ENCODE measurements around the gene NDUFS8. TPM values are rescaled to one million over a fixed set of nuclear protein-coding genes. Genes with fewer than 3 reads are reported as not detected.

Gene NDUFS8
- total RNA-seq, 1 experiment from 2014 or later = 214 TPM

DNA sequence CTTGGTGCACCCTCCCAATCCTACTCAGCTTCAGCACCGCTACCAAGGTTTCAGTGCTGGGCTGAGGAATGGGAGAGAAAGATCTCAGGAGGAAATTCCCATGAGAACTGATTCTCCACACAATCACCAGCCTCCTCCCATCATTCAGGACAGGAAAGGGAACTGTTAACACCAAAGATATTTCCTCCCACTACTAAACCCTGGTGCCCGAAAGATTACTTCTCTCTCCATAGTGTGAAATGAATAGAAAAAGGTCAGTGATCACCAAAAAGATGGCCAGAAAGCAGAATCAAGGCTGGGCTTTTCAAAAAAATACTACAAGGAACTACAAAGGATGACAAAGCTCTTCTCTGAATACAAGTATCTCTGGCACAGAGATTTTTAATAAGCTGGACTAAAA, 34.4 kb downstream of the NDUFS8 start:
- Histone ChIP-seq H4K20me1 (ENCODE audit: control insufficient read depth, insufficient read depth, insufficient read length) (no peaks in the 10 kb centered on the region), H3K4me2 (ENCODE audit: insufficient read depth, insufficient read length, low read length) (no peak overlapping the region), H3K9ac (ENCODE audit: extremely low read depth, insufficient read length, low read length) (no peak overlapping the region), H3K56ac (ENCODE audit: insufficient read length, low read depth, low read length) (no peak overlapping the region), H3K9me3 (ENCODE audit: control insufficient read depth, low read depth, low read length) (no peaks in the 10 kb centered on the region), H3K79me1 (ENCODE audit: insufficient read depth, low read depth, low read length, poor library complexity, severe bottlenecking) (no peaks in the 10 kb centered on the region), H2BK12ac (ENCODE audit: insufficient read length, low read depth, low read length) (no peak overlapping the region), H3K23me2 (ENCODE audit: insufficient read length, low read depth, low read length, poor library complexity, severe bottlenecking) (no peaks in the 10 kb centered on the region), H3K4me1 (ENCODE audit: insufficient read depth, low read length) (no peaks in the 10 kb centered on the region), H2BK120ac (ENCODE audit: low read depth, low read length, poor library complexity, severe bottlenecking) (no peak overlapping the region), H3K14ac (ENCODE audit: insufficient read depth, low read length) (no peak overlapping the region), H2AFZ (ENCODE audit: low read length) (no peak overlapping the region), H4K8ac (replicated peaks; ENCODE audit: insufficient read length, low read depth, low read length) (no peak overlapping the region), H3K18ac (ENCODE audit: insufficient read length, low read depth, low read length) (no peak overlapping the region), H2BK20ac (ENCODE audit: low read depth, low read length, poor library complexity, severe bottlenecking) (no peak overlapping the region), H3T11ph (ENCODE audit: low read length) (no peak overlapping the region), H2BK5ac (ENCODE audit: insufficient read length, low read length) (no peak overlapping the region), H3K79me2 (ENCODE audit: insufficient read depth, low read length) (no peaks in the 10 kb centered on the region), H3K27ac (ENCODE audit: insufficient read length, low read depth, low read length) (no peak overlapping the region), H2AK5ac (ENCODE audit: insufficient read length, low read length) (no peak overlapping the region), H3K4ac (ENCODE audit: low read depth, low read length) (no peak overlapping the region), H2BK15ac (ENCODE audit: low read depth, low read length) (no peak overlapping the region), H4K5ac (ENCODE audit: insufficient read length, low read depth, low read length) (no peak overlapping the region), H3K23ac (ENCODE audit: insufficient read length, low read depth, low read length) (no peak overlapping the region), H3K27me3 (ENCODE audit: insufficient read depth, low read length) (no peaks in the 10 kb centered on the region), H4K91ac (ENCODE audit: insufficient read length, low read depth, low read length) (no peak overlapping the region)
- no peak for DNase-seq
- TF ChIP-seq, protein P1, sequence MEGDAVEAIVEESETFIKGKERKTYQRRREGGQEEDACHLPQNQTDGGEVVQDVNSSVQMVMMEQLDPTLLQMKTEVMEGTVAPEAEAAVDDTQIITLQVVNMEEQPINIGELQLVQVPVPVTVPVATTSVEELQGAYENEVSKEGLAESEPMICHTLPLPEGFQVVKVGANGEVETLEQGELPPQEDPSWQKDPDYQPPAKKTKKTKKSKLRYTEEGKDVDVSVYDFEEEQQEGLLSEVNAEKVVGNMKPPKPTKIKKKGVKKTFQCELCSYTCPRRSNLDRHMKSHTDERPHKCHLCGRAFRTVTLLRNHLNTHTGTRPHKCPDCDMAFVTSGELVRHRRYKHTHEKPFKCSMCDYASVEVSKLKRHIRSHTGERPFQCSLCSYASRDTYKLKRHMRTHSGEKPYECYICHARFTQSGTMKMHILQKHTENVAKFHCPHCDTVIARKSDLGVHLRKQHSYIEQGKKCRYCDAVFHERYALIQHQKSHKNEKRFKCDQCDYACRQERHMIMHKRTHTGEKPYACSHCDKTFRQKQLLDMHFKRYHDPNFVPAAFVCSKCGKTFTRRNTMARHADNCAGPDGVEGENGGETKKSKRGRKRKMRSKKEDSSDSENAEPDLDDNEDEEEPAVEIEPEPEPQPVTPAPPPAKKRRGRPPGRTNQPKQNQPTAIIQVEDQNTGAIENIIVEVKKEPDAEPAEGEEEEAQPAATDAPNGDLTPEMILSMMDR (conservative IDR thresholded peaks at IDR 0.05) = no peak
- Mint-ChIP-seq H3K27ac (peak overlapping the region in 1 of 3 experiments; percentile 41; a peak in 2 of 7 replicates), H3K27me3 (ENCODE audit: low read depth) (no peaks in the 10 kb centered on the region), H3K36me3 (ENCODE audit: insufficient read depth in 1 of 3, low read depth in 3 of 3) (peaks cover 52 to 95% (median 85%) of the 10 kb centered on the region in 3 experiments), H3K4me1 (no peaks in the 10 kb centered on the region), H3K4me3 (no peak overlapping the region), H3K9me3 (no peaks in the 10 kb centered on the region)
- no CpG with 5 or more reads among the region's 2 CpGs for WGBS (ENCODE audit: extremely low coverage, insufficient read length, low lambda C conversion rate)
